DMS79 (cell line): Measurements from ENCODE around the gene FES.
"Not testable (repeated sequence)": the region's sequence is repeated elsewhere in the genome, so short reads cannot be mapped to it uniquely, and the experiment has no call there.

ENCODE experiments used
- DNase-seq: peaks from one replicate; lab custom pipeline; 2025; lab: John Stamatoyannopoulos, UW

FES gene

GRCh38 chr15:90891346-90891949 lies 7.1 kb downstream of the FES start:
- DNase-seq = no peak

GRCh38 chr15:90892023-90892422 lies 7.7 kb downstream of the FES start:
- DNase-seq = no peak

- DNase-seq = no peak
These were observed 8.3 kb downstream of the FES start for GRCh38 chr15:90892498-90893174.

- DNase-seq = no peak
These were observed 9.1 kb downstream of the FES start for GRCh38 chr15:90893175-90894090.

GRCh38 chr15:90895571-90896117 lies 11.3 kb downstream of the FES start:
- DNase-seq = no peak

- not testable (repeated sequence) for DNase-seq
These were observed 12.9 kb downstream of the FES start for GRCh38 chr15:90897131-90897655.

GRCh38 chr15:90901175-90902039 lies 17.1 kb downstream of the FES start:
- DNase-seq = no peak

GRCh38 chr15:90902040-90902839 lies 17.9 kb downstream of the FES start:
- DNase-seq = peak; percentile 29

GRCh38 chr15:90902840-90903732 lies 18.8 kb downstream of the FES start, which contains the start of gene MAN2A2:
TSS of gene MAN2A2 (plus strand) at chr15:90903302. CDS start at chr15:90904208, 906 bp downstream.
- no peak for DNase-seq

GRCh38 chr15:90903733-90904536 lies 19.6 kb downstream of the FES start:
- no peak for DNase-seq

GRCh38 chr15:90904746-90905145 lies 20.4 kb downstream of the FES start:
- no peak for DNase-seq

- no peak for DNase-seq
These were observed 21.2 kb downstream of the FES start for GRCh38 chr15:90905306-90906180.

GRCh38 chr15:90906181-90906849 lies 22.0 kb downstream of the FES start:
- no peak for DNase-seq

- DNase-seq = no peak
These were observed 22.9 kb downstream of the FES start for GRCh38 chr15:90907051-90907660.

- no peak for DNase-seq
These were observed 23.7 kb downstream of the FES start for GRCh38 chr15:90907838-90908507.

- DNase-seq = not testable (repeated sequence)
These were observed 25.1 kb downstream of the FES start for GRCh38 chr15:90909449-90909848.
